Measurements from ENCODE around the gene CHIA.

Gene CHIA

GRCh38 chr1:111269825-111270406 is 20.7 kb upstream of the CHIA start:
- Mint-ChIP-seq H3K4me3 (no peak overlapping the region), H3K36me3 (ENCODE audit: low read depth) (no peaks in the 10 kb centered on the region), H3K27ac (no peak overlapping the region), H3K27me3 (ENCODE audit: low read depth) (no peaks in the 10 kb centered on the region), H3K9me3 (peaks cover 3% of the 10 kb centered on the region), H3K4me1 (no peaks in the 10 kb centered on the region)
- no peak for TF ChIP-seq CTCF (IDR thresholded peaks at IDR 0.05; ENCODE audit: unreplicated experiment in 3 of 3)

GRCh38 chr1:111270771-111271463 is 19.7 kb upstream of the CHIA start:
- Mint-ChIP-seq H3K27ac (no peak overlapping the region), H3K4me3 (no peak overlapping the region), H3K4me1 (no peaks in the 10 kb centered on the region), H3K9me3 (no peaks in the 10 kb centered on the region), H3K36me3 (ENCODE audit: low read depth) (no peaks in the 10 kb centered on the region), H3K27me3 (ENCODE audit: low read depth) (no peaks in the 10 kb centered on the region)
- TF ChIP-seq CTCF (IDR thresholded peaks at IDR 0.05; ENCODE audit: unreplicated experiment in 3 of 3): no peak

GRCh38 chr1:111271464-111271801 is 19.2 kb upstream of the CHIA start:
- H3K27me3 Mint-ChIP-seq (ENCODE audit: low read depth): no peaks in the 10 kb centered on the region
- H3K9me3 Mint-ChIP-seq: no peaks in the 10 kb centered on the region
- no peak for TF ChIP-seq CTCF (IDR thresholded peaks at IDR 0.05; ENCODE audit: unreplicated experiment in 3 of 3)
- no peak overlapping the region for H3K27ac Mint-ChIP-seq
- H3K4me1 Mint-ChIP-seq: no peaks in the 10 kb centered on the region
- no peaks in the 10 kb centered on the region for H3K36me3 Mint-ChIP-seq (ENCODE audit: low read depth)
- no peak overlapping the region for H3K4me3 Mint-ChIP-seq

GRCh38 chr1:111272081-111272480 is 18.6 kb upstream of the CHIA start:
- H3K9me3 Mint-ChIP-seq: no peaks in the 10 kb centered on the region
- H3K36me3 Mint-ChIP-seq (ENCODE audit: low read depth): no peaks in the 10 kb centered on the region

GRCh38 chr1:111274653-111275052 is 16.0 kb upstream of the CHIA start:
- peaks cover 4% of the 10 kb centered on the region for H3K27me3 Mint-ChIP-seq (ENCODE audit: low read depth)
- no peak overlapping the region for H3K4me3 Mint-ChIP-seq
- no peaks in the 10 kb centered on the region for H3K4me1 Mint-ChIP-seq
- H3K36me3 Mint-ChIP-seq (ENCODE audit: low read depth): no peaks in the 10 kb centered on the region
- no peak for TF ChIP-seq CTCF (IDR thresholded peaks at IDR 0.05; ENCODE audit: unreplicated experiment in 3 of 3)
- H3K27ac Mint-ChIP-seq: no peak overlapping the region
- no peaks in the 10 kb centered on the region for H3K9me3 Mint-ChIP-seq

More at GRCh38 chr1:111272081-111272480, 18.6 kb upstream of the CHIA start:
- Mint-ChIP-seq H3K27me3 (ENCODE audit: low read depth) (no peaks in the 10 kb centered on the region), H3K27ac (no peak overlapping the region), H3K4me3 (no peak overlapping the region), H3K4me1 (no peaks in the 10 kb centered on the region)
- no peak for TF ChIP-seq CTCF (IDR thresholded peaks at IDR 0.05; ENCODE audit: unreplicated experiment in 3 of 3)

- Mint-ChIP-seq H3K4me3 (no peak overlapping the region), H3K4me1 (no peaks in the 10 kb centered on the region), H3K9me3 (no peaks in the 10 kb centered on the region), H3K27me3 (ENCODE audit: low read depth) (peaks cover 4% of the 10 kb centered on the region), H3K36me3 (ENCODE audit: low read depth) (no peaks in the 10 kb centered on the region), H3K27ac (no peak overlapping the region)
- no peak for TF ChIP-seq CTCF (IDR thresholded peaks at IDR 0.05; ENCODE audit: unreplicated experiment in 3 of 3)
Measured at GRCh38 chr1:111275079-111275478, 15.6 kb upstream of the CHIA start.

Data from nephron (organoid).